ENCODE results near the gene PFDN1.

PFDN1 gene

GRCh38 chr5:140239461-140239860 is 63.4 kb downstream of the PFDN1 start:
- ATAC-seq = no peak
- no peak for TF ChIP-seq ESRRG (CRISPR knock-in tag; IDR thresholded peaks at IDR 0.05)
- no peak for TF ChIP-seq ARNTL (CRISPR knock-in tag; IDR thresholded peaks at IDR 0.05; ENCODE audit: borderline replicate concordance, low read depth)
- no peak for TF ChIP-seq OSR1 (CRISPR knock-in tag; IDR thresholded peaks at IDR 0.05)
- TF ChIP-seq PATZ1 (CRISPR knock-in tag; IDR thresholded peaks at IDR 0.05; ENCODE audit: borderline replicate concordance) = no peak
- no peak for TF ChIP-seq SNAI2 (CRISPR knock-in tag; IDR thresholded peaks at IDR 0.05)
- no peak for TF ChIP-seq ZNF565 (CRISPR knock-in tag; conservative IDR thresholded peaks at IDR 0.05; ENCODE audit: low read depth)
- TF ChIP-seq ZNF70 (CRISPR knock-in tag; IDR thresholded peaks at IDR 0.05) = no peak

- ATAC-seq = no peak
- no peak for TF ChIP-seq GLIS3 (CRISPR knock-in tag; IDR thresholded peaks at IDR 0.05)
- TF ChIP-seq CSDC2 (CRISPR knock-in tag; IDR thresholded peaks at IDR 0.05) = no peak
- TF ChIP-seq PPARA (CRISPR knock-in tag; IDR thresholded peaks at IDR 0.05; ENCODE audit: borderline replicate concordance) = no peak
- no peak for TF ChIP-seq ZFP30 (CRISPR knock-in tag; IDR thresholded peaks at IDR 0.05)
- TF ChIP-seq ZNF70 (CRISPR knock-in tag; IDR thresholded peaks at IDR 0.05) = no peak
- no peak for TF ChIP-seq ARNTL (CRISPR knock-in tag; IDR thresholded peaks at IDR 0.05; ENCODE audit: borderline replicate concordance, low read depth)
- no peak for TF ChIP-seq ZFP3 (CRISPR knock-in tag; IDR thresholded peaks at IDR 0.05)
- no peak for TF ChIP-seq RARB (CRISPR knock-in tag; IDR thresholded peaks at IDR 0.05)
- TF ChIP-seq ZNF565 (CRISPR knock-in tag; conservative IDR thresholded peaks at IDR 0.05; ENCODE audit: low read depth) = no peak
- no peak for TF ChIP-seq ZNF8 (CRISPR knock-in tag; IDR thresholded peaks at IDR 0.05)
- no peak for TF ChIP-seq CSRNP3 (CRISPR knock-in tag; IDR thresholded peaks at IDR 0.05)
- no peak for TF ChIP-seq POU6F1 (CRISPR knock-in tag; IDR thresholded peaks at IDR 0.05; ENCODE audit: borderline replicate concordance, low read depth)
- TF ChIP-seq PATZ1 (CRISPR knock-in tag; IDR thresholded peaks at IDR 0.05; ENCODE audit: borderline replicate concordance) = no peak
- no peak for TF ChIP-seq TOX (CRISPR knock-in tag; IDR thresholded peaks at IDR 0.05; ENCODE audit: borderline replicate concordance)
- TF ChIP-seq CREB5 (CRISPR knock-in tag; IDR thresholded peaks at IDR 0.05; ENCODE audit: low read depth) = no peak
- no peak for TF ChIP-seq TSHZ2 (CRISPR knock-in tag; IDR thresholded peaks at IDR 0.05)
- no peak for TF ChIP-seq ISL1 (CRISPR knock-in tag; IDR thresholded peaks at IDR 0.05)
- TF ChIP-seq SNAI2 (CRISPR knock-in tag; IDR thresholded peaks at IDR 0.05) = no peak
These were observed 64.1 kb downstream of the PFDN1 start for GRCh38 chr5:140238756-140239155.

Data from SK-N-SH treated with all-trans-retinoic acid at 6 μM for 48 hours (cell line).